Measurements from ENCODE around the gene FBXL7.

The FBXL7 gene

DNA sequence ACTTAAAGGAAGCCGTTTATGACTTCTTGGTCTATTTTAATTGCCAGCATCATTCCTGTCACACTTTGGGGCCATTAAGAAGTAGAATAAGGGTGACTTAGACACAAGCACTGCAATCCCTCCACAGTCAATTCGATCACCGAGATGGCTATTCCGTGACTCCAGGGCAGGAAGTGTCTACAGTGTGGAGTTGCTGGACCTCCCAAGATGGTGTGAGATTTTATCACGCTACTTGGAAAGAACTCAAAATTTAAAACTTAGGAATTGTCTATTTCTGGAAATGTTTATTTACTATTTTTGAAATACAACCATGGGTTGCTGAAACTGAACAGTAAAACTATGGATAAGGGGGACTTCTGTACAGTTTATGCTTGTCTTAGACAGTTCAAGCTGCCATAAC is 6.2 kb downstream of the FBXL7 start:
- DNase-seq = no peak

DNA sequence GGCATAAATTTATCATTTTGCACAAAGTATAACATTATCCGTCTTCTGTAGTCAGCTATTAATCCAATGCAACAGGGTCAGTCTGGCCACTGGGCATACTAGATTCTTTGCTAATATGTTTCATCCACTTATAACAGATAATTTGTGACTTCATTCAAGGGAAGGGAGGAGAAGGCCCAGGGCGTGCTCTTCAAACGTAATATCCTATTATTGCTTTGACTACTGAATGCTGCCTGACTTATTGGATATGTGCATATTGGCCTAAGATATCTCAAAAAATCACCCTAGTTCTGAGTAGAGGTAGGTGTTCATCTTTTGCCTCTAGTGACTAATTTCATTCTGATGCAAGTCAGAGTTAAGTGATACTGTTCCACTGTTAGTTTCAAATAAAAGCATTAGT is 6.9 kb downstream of the FBXL7 start:
- no peak for DNase-seq

DNA sequence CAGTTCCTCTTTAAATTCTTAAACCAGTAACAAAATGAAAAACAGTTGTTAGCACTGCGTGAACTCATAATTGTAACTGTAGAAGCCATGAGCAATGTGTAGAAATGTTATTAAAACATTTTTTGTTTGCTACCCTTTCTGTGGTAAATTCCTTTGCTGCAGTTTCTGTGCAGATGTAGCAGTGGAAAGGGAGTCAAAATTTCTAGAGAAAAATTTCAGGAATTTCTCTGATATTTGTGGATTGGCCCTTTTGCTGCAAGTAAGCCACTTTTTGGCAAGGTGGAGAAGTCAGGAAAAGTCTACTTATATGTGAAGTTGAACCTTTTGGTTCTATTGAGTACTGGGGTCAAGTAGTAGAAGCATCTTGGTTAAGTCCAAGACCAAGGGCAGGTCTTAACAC is 10.1 kb downstream of the FBXL7 start:
- no peak for DNase-seq

- no peak for DNase-seq
Measured at GRCh38 chr5:15510831-15511230, 10.9 kb downstream of the FBXL7 start.

- no peak for DNase-seq
Measured at GRCh38 chr5:15513431-15513830, 13.5 kb downstream of the FBXL7 start.

DNA sequence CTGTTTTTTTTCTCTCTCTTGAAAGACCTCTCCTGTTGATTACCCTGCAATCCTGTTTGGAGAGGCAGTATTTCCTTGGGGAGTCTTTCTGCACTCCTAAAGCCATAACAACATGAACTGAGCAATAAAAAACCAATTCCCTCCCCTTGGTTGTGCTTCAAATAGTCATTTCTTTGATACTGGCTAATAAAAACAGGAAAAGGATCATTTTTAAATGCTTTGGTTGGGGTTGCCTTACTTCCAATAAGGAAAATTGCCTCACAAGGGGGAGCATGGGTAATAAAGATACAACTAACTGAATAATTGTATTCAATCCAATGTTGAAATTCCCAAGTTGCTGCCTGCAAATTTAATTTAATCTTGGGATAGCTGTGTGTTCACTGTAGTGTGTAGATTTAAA is 13.9 kb downstream of the FBXL7 start:
- DNase-seq = no peak

DNA sequence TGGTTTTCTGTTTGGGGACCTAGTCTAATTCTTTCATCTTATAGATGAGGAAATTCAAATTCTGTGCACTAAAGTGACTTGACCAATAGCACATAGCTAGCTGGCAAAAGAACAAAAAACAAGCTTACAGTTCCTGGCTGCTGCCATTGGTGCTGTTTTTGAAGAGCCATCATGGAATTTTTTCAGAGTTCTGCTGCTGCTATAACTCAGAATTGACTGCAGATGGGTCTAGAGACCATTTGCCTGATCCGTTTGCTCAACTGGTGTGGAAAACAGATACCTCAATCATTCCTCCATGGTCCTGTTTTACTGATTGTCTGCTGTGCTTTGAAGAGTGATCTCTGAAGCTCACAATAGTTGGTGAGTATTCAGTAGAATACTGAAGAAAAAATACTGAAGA is 15.2 kb downstream of the FBXL7 start:
- no peak for DNase-seq

- no peak for DNase-seq
Measured at GRCh38 chr5:15516486-15516885, 16.5 kb downstream of the FBXL7 start.

GRCh38 chr5:15518786-15519185 is 18.8 kb downstream of the FBXL7 start:
- DNase-seq = no peak

DNA sequence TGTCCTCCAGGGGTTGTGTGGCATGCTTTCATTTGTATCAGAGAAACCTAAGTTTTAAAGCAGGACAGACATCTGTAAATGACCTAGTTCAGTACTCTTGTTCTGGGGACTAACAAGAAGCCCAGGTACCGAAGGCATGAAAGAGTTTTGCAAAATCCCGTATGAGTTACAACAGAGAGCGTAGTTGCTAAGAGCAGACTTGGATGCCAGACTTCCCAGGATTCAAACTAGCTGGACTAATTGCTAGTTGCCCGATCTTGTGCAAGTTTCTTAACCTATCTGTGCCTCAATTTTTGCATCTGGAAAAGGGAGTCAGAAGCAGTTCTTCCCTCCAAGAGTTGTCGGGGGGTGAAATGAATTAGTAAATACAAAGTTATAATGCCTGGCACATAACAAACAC is 20.9 kb downstream of the FBXL7 start:
- DNase-seq = no peak

DNA sequence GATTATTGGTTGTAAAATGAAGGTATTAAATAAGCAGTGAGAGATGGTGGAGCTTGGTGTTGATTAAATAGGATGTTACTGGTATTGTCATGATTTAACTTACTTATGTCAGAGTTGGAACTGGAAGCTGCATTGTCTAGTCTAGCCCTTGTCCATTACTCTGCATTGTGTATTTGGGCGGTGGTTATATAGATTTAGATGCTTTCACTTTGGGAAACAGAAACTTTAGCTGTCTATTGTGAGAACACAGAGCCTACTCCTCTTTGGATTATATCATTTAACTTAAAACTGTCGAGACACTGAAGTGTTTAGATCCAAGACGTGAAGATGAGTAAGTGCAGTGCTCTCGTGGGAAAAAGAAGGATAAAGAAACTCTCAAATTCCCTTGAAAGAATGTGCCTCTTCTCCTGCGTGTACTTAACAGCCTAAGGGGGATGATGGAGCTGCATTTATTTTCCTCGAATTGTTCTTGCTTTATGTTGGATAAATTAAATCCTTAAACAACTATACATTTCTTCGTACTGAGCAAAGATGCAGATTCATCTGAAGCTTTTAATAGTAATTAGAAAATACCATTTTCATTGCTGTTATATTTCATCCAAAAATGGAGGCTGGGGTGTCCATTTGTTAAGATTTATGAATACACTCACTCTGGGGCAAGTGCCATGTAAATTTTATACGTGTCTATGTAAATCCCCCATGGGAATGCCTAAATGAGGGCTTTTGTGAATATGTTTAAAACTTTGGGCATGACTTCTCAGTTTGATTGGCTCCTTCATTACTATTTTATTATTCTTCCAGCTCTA is 21.6 kb downstream of the FBXL7 start:
- no peak for DNase-seq

GRCh38 chr5:15522187-15522520 is 22.2 kb downstream of the FBXL7 start:
- DNase-seq = no peak

DNA sequence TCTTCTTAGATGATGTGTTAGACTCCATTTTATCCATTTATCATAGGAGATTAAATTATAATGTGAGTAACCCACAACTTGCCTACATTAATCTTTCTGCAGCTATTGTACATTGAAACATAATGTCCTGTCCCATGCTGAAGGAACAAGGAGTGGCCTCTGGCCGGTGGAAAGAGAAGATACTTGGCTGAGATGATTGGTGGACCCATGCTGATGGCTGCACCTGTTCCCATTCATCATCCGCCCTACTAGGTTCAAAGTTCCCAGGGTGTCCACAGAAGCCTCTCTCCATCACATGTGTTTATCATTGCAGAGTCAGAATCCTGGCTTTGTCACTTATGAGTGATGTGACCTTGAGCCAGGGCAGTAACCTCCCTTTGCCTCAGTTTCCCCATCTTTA is 24.7 kb downstream of the FBXL7 start:
- no peak for DNase-seq

DNA sequence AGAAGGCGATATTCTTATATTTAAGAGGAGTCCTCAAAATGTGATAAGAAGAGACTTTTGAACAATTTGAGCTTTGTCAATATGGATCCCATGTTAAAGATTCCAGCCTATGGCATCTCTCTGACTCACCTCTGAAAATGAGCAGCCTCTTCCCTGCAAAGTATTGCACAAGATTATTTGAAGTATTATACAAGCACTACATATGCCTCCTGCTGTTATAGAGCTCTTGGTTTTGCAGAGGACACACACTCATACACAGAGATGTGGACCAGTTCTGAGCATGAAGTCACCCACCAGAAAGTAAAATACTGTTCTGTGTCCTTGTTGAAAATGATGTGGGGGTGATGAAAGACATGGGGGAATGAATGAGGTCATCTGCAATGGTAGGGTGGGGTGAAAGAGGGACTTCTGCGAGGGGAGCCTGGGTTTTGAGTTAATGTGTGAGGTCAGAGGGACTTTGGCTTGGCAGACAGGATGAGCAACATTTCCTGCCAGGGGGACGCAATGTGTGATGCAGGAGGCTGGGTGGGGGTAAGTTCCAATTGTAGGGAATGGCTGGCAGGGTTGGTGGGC is 25.8 kb downstream of the FBXL7 start:
- DNase-seq = no peak

GRCh38 chr5:15526413-15526812 is 26.4 kb downstream of the FBXL7 start:
- no peak for DNase-seq

DNA sequence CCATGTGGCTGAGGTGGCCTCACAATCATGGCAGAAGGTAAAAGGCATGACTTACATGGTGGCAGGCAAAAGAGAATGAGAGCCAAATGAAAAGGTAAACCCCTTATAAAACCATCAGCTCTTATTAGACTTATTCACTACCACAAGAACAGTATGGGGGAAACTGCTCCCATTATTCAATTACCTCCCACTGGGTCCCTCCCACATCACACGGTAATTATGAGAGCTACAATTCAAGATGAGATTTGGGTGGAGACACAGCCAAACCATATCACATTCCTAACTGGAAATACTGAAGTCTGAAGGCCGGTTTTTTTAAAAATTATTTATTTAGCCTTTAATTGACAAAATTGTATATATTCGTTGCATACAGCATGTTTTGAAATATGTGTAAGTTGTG is 28.5 kb downstream of the FBXL7 start:
- no peak for DNase-seq

DNA sequence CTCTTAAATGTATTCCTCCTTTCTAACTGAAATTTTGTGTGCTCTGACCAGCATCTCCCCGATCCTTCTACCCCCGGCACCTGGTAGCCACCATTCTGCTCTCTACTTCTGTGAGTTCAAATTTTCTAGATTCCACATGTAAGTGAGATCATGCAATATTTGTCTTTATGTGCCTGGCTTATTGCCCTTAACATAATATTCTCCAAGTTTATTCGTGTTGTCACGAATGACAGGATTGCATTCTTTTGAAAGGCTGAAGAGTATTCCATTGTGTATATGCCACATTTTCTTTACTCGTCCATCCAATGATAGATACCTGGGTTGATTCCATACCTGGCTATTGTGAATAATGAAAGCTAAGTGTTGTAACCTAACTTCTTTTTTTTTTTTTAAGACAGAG is 29.0 kb downstream of the FBXL7 start:
- DNase-seq = no peak

DNA sequence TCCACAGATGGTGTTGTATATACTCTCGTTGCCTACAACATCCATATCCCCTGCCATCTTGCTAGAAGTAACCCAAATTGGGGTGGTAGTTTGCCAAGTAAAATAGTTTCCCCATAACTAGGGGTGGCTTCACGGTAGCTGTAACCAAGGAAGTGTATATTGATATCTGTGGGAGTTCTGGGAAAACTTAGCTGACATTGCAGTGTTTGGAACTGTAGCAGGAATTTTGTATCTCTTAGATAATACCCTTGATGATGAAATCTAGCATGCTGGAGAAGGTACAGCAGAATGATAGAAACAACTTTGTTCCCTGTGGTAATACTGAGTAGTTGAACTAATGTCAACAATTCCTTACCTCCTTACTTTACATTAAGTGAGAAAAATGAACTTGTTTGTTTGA is 29.8 kb downstream of the FBXL7 start:
- no peak for DNase-seq

DNA sequence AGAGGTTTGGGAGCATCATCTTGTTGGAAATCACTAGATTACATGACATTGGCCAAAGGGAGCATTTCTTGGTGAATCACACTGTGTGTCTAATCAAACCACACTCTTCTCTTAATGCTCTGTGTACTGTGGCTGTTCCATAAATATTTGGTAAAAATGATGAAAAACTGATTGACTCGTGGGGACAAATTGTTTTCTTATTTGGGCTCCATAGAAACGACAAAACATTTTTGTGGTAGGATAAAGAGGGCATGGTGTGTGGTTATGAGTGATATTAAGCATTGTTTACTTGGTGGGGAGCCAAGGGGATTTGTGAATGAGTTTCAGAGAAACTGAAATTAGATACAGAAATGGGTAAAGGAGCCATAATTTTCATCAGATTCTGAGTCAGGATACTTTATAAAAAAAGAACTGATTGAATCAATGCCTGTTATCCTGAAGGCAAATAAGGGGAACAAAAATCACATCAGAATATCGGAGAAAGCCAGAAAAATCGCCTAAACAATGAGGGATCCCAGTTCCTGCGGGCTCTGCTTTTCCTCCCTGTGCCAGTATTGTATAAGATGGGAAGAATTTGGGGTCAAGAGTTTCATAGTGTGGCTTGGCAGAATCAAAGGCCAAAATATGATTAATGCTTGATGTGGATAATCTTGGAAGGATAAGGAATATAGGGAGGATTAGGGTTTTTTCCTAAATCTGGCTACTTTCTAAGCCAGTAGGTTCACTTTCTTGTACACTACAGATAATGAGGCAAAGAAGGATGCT is 33.3 kb downstream of the FBXL7 start:
- DNase-seq = no peak

DNA sequence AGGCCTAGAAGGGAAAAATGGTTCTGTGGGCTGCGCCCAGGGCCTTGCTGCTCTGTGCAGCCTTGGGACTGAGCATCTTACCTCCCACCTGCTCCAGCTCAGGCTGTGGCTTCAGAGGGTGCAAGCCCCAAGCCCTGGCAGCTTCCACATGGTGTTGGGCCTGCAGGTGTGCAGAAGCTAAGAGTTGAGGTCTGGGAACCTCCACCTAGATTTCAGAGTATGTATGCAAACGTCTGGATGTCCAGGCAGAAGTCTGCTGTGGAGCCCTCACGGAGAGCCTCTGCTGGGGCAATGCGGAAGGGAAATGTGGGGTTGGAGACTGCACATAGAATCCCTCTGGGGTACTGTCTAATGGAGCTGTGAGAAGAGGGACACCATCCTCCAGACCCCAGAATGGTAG is 36.0 kb downstream of the FBXL7 start:
- DNase-seq = no peak

GRCh38 chr5:15538516-15538915 is 38.5 kb downstream of the FBXL7 start:
- no peak for DNase-seq

DNA sequence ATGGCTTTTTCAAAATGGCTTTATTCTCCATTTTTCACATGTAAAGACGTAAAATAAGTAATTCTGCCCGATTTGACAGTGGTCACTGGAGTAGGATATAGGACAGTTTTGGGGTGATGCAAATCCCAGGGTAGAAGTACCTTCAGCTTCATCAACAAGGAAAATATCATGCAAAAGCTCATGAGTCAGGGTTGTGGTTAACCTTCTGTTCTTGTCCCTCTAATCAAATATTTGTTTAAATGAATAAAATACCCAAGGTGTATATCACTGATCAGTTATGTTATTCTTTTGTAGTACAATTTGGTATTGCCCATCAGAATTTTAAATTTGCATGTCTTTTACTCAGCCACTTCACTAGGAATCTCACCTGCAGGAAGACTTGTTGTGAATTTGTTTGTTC is 40.0 kb downstream of the FBXL7 start:
- DNase-seq = no peak

- DNase-seq = no peak
Measured at GRCh38 chr5:15544039-15544438, 44.1 kb downstream of the FBXL7 start.

- DNase-seq = no peak
Measured at GRCh38 chr5:15545082-15545481, 45.1 kb downstream of the FBXL7 start.

Measured in NCI-H187 treated with DMSO at 0.1 percent for 48 hours (cell line).